Ecto neural progenitor cell (in vitro differentiated cells): ENCODE measurements around the gene ZDHHC8.
A peak's percentile ranks its signal among the peaks of the same experiment; 100 is the strongest.

ENCODE experiments used
- DNase-seq: peaks from one replicate; pipeline ENCODE4 v3.0.0-alpha.2; 2018; ENCODE audit warnings: low spot score

ZDHHC8 gene

DNA sequence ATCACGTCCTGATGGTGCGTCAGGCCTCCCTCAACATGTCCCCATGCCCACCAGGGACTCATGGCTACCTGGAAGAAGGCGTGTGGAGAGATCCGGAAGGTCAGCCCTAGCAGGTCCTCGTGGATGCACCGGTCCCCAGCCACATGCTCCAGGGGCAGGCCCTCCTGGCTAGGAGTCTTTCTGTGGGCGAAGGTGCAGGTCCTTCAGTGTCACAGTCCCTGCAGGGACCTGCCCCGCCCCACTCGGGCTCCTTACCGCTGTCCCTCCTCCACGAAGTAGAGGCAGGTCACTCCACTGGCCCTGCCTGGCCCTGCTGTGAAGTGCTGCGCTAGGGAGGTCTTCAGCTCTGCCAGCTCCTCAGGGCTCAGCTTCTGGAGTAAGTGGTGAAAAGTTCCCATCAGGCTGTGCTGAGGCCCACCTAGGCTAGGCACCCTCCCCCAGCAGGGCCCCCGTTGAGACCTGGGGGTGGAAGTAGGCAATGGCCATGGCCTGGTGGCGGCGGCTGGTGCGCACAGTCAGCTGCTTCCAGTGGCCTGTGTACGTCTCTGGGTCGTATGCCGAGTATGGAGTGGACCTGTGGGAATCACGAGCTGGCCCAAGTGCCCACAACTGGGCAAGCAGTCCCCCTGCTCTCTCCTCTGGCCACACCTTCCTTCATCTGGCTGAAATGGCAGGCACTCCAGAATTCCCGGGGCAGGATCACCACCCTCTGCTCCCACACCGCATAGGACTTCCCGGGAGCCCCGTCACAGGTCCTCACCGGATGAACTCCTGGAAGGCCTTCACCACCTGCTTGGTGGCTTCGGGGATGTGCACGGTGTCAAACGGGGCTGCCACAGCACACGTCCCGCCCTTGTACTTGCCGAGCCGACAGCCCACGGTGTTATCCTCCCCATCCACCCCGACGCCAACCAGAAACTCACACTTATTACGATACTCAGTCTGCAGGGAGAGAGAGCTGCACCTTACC is 16.8 kb upstream of the ZDHHC8 start:
- DNase-seq: no peak

DNA sequence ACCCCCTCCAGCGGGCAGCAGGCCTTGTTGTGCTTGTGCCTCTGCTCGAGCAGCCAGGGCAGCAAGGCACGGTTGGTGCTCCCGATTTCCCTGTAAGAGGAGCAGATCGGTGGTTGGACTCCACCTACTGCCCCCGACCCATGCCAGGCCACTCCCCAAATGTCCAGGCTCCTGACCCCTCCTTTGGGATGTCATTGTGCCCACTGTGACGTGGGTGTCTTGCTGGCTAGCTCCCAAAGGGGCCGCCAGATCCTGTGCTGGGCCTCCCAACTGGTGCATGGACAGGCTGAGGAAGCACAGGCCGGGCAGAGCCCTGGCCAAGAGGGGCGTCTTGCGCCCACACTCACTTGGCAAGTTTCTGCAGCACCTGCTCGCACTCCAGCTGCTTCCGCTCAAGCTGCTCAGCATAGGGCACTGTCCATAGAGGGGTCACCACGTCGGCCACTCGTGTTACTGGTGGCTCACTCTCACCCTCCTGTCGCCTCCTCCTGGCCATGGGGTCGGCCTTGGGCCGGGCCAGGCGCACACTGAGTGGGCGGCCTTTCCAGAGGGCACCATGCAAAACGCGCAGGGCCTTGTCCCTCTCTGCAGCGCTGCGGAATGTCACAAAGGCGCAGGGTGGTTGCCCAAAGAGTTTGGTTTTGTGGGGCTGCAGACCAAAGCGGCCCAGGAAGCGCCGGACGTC is 15.8 kb upstream of the ZDHHC8 start, which contains the start of gene RANBP1:
TSS of gene RANBP1 (plus strand) at position 414 of the 685 bp plus-strand sequence. CDS start at position 495, 81 bp downstream.
- no peak for DNase-seq

DNA sequence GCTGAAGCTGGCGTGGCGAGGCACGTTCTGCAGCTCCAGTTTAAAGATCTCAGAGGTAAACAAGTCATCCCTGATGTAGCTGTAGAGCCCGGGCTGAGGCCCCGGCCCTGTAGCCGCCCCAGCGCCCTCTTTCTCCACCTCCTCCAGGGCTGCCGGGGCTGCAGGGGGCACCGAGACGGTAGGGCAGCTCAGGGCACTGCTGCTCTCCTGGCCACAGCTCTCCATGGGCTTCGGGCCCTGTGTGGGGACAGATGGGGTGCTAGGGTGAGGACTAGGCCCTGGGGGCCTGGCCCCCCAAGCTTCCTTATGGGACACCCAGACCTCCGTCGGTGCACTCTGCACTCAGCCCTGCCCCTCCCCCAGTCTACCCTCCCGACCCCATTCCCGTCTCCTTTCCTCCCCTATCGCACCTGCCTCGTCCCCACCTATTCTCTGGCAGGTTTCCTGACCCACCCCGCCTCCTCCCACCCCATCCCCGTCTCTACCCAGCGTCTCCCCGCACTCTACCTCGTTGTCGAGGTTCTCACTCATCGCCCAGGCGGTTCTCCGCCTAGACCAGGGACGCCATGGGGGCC is 15.1 kb upstream of the ZDHHC8 start:
- DNase-seq: no peak

DNA sequence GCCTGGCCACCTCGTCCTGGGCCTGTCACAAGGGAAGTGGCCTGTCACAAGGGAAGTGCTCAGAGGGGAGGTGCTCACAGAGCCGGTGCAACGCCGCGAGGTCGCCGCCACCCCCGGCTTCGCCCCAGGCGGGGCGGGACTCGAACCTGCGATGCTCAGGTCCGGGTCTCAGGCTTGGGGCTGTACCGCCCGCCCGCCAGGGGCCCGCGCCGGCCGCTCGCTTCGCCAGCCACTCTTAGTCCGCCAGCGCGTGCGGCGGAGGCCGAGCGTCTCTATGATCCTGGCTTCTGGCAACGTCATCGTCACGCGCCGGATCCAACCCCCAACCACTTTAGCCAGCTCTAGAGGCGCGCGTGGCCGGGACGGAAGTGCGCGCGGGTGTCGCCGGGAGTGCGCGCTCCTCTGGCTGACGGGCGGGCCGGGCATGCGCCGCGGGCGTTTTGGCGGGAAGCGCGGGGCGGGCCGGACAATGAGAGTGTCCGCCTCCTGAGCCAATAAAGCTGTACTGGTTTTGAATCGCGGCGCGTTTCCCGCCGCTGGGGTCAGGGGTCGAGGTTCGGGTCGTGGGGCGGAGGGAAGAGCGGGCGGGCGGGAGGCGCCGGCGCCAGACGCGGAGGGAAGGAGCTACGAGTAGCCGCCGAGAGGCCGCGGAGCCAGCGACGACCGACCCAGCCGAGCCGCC is 14.5 kb upstream of the ZDHHC8 start, which contains the start of gene TRMT2A:
TSS of gene TRMT2A (minus strand) at position 276 of the 682 bp plus-strand sequence. CDS start 320 bp downstream, outside the sequence.
- peak; percentile 100 for DNase-seq

DNA sequence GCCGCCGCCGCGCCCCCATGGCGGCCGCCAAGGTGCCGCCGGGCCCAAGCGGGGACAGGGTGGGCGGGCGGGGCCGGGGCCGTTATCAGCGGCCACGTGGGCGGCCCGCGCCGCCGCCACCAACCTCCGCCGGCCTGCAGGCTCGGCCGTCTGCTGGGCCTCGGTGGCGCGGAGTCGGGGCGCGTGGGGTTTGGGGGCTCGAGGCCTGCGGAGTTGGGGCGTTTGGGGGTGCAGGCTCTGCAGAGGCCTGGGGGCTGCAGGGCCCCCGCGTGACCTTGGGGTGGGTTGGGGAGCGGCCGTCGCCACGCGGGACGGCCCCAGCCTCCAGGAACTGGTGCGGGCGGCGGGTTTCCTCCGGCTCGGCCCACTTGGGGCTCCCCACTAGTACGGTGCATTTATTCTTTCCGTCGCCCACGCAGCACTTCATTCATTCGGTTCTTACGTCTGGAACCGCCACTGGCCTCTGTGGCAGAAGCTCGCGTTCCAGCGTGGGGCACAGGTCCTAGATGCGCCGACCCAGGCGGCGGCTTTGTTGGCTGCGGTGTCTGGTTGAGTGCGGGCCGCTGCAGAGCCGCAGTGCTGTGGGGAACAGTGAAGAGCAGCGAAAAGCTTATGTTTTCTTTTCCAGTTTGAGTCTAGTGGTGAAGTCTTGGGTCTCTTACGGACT is 13.8 kb upstream of the ZDHHC8 start:
- no peak for DNase-seq

DNA sequence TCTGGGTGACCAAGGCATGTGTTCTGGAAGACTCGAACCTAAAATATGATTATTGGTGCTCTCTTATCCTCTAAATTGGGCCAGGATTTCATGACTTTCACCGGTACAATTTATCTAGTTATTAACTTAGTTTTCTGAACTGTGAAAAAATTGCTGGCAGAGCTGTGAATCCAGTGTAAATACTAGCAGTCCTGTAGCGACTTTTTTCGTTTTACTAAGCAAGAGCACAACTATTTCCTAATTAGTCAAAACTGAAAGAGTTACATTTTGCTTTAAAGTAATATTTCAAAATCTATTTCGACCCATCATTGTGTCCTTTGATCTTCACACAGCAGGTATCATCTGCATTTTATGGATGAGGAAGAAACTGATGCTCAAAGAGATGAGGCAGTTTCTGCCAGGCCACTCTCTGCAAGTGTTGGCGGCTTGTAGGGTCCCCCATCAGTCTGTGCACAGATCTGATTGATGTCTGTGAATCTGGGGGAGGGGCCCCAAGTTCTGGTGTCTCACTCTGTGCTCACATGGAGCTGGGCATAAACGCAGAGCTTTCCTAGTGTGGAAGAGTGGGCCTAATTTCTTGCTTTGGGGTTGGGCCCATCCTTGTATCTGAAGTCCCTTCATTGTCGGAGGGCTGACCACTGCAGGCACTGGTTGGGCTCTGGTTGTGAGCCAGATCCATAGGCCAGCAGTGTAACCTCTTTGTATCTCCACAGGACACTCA is 13.1 kb upstream of the ZDHHC8 start:
- no peak for DNase-seq

DNA sequence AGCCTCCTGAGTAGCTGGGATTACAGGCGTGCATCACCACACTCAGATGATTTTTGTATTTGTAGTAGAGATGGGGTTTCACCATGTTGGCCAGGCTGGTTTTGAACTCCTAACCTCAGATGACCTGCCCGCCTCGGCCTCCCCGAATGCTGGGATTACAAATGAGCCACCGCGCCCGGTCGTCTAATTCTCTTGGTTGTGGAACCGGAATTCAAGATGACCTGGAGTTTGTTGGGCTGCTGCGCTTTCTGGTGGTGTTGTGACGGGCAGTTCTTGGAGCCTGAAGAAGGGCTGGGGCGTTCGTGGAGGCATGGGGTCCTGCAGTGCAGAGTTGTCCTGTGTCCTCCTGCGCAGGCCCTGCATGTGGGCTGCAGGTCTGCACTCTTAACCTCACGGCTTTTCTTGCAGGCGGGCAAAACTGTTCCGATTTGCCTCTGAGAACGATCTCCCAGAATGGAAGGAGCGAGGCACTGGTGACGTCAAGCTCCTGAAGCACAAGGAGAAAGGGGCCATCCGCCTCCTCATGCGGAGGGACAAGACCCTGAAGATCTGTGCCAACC is 9.7 kb upstream of the ZDHHC8 start:
- DNase-seq: no peak

DNA sequence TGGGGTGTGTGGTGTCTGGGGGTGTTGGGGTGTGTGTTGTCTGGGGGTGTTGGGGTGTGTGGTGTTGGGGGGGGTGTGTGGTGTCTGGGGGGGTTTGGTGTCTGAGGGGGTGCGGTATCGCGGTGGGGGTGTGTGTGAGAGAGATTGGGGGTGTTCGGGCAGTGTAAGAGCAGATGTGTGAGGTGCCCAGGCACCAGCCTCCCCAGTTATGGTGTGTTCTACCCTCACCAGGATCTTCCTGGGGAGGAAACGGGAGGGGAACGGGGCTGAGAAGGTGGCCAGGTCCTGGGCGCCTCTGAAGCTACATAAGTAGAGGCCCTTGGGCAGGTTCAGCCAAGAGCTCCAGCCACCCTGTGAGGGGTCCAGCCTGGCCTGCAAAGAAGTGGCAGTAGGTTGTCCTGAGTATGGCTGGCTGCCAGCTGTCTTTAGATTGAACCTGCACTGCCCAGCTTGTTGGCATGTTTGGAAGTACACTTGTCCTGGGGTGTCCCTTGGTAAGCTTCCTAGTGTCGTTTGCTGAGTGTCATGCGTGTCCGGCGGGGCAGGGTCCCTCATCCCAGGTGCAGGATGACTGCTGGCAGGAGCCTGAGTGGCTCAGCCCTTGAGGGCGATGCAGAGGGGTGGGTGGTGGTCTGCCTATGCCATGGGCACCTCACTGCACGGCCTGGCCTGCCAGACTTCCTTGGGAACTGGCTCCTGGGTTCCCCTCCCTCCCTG is 8.1 kb upstream of the ZDHHC8 start:
- no peak for DNase-seq

DNA sequence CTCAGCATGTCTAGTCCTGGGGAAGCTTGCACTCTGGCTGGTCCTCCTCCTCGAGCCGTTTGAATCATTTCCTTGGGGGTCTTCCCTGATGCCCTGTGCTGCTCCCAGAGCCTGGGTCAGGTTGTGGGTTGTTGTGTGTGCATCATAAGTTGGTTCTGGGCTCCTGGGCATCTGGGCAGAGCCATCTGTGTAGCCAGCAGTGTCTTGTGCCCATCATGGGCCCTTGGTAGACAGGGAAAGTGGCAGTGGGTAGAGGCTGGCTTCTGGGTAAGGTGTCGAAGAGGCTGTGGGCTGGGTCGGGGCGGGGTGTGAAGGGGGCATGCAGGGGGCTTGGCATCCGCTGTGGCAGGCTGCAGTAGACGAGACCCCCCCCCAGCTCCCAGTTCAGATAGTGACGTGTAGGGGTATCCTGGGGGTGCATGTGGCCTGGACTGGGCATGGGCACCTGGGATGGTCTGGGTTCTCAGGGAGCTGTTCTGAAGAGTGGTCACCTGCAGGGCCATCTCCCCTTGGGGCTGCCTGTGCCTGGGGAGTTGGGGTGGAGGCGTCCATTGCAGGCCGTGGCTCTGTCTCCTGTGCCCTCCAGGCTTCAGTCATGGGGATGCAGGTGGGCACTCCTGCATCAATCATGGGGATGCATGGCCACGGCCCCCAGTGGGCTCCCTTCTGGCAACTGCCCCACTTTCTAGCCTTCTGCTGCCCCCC is 7.4 kb upstream of the ZDHHC8 start:
- DNase-seq: no peak

DNA sequence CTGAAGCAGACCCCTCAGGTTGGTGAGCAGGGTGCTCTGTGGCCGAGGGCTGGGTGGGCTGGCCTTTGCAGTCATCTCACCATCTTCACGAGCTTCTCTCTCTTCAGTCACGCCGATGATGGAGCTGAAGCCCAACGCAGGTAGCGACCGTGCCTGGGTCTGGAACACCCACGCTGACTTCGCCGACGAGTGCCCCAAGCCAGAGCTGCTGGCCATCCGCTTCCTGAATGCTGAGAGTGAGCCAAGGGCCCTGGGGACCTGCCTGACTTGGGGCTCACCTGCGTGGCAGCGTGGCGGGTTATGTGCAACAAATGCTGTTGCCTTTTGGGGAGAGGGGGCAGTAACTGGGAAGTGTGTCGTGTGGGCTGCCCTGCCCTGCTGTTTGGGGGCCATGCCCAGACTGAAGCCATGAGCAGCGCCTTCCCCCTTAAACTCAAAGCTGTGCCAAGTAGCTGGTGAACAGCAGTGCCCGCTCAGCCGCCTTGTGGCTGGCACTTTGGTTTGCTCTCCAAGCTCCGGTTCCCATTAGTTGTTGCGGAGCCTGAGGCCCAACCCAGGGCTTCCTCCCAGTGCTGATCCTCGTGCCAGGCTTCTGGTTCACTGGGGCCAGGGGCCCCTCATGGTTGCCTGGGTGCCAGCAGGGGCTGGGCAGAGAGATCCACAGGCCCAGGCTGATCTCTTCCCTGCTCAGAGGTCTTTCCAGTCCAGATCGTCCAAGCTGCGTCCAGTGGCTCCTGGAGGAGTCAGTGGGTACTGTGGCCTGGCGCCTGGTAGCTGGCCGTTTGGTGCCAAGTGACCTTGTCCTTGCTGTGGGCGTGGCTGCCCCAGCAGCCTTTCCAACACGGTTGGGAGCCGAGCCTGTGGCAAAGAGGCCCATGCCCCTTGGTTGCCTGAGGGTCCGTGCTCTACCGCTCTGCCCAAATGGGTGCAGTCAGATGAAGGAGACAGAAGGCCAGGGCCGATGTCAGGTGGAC is 6.1 kb upstream of the ZDHHC8 start:
- no peak for DNase-seq

DNA sequence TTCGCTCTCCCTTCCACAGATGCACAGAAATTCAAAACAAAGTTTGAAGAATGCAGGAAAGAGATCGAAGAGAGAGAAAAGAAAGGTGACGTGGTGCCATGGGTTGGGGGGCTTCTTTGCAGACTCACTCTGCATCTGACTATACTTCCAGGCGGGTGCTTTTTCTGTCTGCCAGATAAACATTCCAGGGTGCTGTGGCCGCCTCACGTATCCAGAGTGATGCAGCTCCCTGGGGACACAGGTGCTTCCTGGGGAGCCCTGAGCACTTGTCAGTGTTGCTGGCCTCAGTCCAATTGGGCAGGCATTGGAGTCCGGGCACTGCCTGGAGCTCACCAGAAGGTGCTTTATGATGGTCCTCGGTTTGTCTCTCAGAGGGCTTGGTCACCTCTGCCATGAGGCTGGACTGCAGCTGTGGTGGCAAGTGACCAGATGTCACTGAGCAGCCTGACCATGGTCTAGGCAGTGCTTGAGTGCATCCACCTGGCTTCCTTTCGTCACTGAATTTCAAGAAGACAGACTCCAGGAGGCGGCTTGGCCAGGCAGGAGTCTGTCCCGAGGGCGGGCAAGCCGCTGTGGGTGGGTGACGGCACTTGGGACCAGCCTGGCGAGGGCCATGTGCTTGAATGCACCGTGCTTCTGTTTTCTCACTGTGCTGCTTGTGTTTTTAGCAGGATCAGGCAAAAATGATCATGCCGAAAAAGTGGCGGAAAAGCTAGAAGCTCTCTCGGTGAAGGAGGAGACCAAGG is 5.1 kb upstream of the ZDHHC8 start:
- no peak for DNase-seq

DNA sequence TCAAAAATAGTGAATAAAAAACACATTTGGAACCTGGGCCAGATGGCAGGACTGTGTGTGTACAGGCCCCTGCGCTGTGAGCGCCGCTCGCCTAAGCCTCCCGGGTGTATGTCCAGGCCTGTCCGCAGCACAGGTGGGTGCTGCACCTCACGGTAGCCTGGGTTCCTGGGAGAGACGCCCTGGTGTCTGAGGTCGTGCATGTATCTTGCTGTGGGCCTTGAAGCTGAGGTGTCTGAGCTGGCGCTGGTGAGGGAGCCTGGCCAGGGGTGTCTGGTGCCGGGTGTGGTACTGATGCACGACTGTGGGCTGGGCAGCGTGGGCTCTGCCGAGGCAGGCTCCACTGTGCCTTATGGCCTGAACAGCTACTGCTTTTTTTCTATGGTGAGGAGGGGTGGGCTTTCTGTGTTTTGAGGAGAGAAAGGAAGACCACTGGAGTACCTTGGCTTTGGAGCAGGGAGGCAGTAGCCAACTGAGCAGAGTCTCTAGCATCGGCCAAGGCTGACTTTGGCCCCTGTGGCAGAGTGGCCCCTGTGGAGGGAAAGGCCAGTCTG is 4.2 kb upstream of the ZDHHC8 start:
- no peak for DNase-seq

DNA sequence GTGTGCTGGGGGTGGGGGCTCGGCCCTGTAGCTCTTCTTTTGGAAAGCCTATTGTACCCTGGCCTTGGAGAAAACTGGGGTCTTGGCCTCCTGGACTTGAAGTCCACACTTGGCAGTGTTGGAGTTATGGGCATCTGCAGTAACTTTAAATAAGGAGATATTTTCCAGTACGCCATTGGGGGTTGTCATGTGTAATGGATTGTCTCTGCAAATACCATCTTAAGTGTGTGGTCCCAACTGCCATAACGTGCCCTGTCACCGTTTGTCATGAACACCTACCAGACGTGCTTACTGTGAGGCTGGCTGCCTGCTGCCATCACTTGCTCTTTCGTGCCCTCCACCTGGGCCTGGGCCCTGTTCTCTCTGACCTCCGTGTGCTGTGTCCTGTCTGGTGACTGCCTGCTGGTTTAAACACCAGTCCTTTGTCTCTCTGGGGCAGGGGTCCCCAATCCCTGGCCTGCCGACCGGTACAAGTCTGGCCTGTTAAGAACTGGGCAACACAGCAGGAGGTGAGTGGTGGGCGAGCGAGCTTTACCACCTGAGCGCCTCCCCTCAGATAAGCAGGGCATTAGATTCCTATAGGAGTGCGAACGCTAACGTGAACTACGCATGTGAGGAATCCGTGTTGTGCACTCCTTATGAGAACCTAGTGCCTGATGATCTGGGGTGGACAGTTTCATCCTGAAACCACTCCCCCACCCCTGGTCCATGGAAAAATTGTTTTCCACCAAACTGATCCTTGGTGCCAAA is 3.6 kb upstream of the ZDHHC8 start:
- DNase-seq: no peak

DNA sequence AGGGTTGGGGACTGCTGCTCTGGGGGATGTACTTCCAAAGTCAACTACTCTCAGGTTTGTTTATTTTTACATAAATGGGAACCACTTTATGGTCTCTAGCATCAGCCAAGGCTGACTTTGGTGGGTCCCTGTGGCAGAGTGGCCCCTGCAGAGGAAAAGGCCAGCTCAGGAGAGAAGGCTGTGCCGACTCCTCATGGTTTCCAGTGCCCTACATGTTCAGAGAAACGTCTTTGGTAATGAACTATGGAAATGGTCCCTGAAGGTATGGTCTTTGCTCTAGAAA is 3.0 kb upstream of the ZDHHC8 start:
- DNase-seq: no peak

DNA sequence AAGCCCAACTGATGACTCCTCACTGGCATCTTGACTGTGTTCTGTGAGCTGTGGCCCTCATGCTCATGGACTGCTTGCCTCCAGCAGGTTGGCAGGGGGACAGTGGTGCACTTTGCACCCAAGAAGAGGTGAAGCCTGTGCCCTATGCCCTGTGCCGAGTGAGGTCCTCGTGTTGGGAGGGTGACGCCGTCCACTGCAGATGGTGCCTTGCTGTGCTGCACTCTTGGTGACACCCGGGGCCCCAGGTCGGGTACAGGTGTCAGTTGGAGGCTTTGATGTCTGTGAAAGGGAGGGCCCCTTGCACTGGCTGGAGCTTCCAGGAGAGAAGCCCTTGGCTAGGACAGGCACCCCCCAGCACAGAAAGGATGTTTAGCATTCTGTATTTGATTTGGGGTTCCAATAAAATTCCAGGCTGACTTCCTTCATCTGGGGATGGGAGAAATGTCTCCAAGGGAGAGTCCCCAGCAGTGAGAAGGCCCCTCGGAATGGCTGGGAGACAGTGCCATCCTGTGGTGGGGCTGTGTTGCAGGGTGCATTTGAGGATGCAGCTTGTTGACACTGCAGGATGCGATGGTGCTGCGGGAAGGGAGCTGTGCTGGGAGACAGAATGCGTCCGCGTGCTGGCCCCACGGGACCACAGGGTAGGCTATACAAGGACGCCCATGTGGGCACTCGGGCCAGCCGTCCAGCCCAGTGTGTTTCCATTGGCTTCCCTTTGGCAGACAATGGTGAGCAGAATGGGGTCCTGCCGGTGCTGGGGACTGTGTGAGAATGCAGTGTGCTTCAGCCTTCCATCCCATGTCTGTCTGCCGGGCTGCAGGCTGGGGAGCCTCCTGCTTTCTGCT is 2.5 kb upstream of the ZDHHC8 start:
- DNase-seq: no peak

DNA sequence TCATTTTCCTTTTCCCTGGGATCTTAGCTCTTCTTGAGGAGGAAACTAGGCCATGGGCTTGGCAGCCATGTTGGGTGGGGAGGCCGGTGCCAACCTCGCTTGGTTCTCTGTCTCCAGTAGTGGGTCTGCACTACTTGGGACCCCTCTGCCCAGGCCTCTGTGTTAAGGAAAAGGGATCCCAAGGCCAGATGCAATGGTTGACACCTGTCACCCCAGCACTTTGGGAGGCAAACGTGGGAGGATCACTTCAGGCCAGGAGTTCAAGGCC is 1.9 kb upstream of the ZDHHC8 start:
- no peak for DNase-seq
